Sigmoid colon (tissue), 7 donors: ENCODE data around the gene LRRTM4. TPM values are rescaled to one million over a fixed set of nuclear protein-coding genes. Genes with fewer than 3 reads are reported as not detected.

Experiments
- DNase-seq: peaks from one replicate; pipeline ENCODE4 v3.0.0-alpha.2; 2019
- H3K27ac ChIP-seq, 4 donors: fragments of 200-600 bp; sonication (generic); one replicate each; pipeline ENCODE4 v1.5.1; 2016 to 2019; ENCODE audit warnings: mild to moderate bottlenecking in 1 of 4
- H3K27me3 ChIP-seq, 3 donors: fragments of 200-600 bp; sonication (generic); one replicate each; pipeline ENCODE4 v1.5.1; 2019; ENCODE audit warnings: mild to moderate bottlenecking in 1 of 3
- H3K36me3 ChIP-seq, 4 donors: fragments of 200-600 bp; sonication (generic); one replicate each; pipeline ENCODE4 v1.5.1; 2016 to 2019
- H3K4me1 ChIP-seq, 4 donors: fragments of 200-600 bp; sonication (generic); one replicate each; pipeline ENCODE4 v1.5.1; 2017 to 2019
- H3K4me3 ChIP-seq, 4 donors: fragments of 200-600 bp; sonication (generic); one replicate each; pipeline ENCODE4 v1.5.1; 2017 to 2019; ENCODE audit warnings: mild to moderate bottlenecking in 2 of 4, moderate library complexity in 1 of 4
- H3K9me3 ChIP-seq, 4 donors: fragments of 200-600 bp in 3 of 4; sonication (generic) in 3 of 4; one replicate each; pipeline versions ENCODE4 v1.5.1 to v1.6.1; 2013 to 2019
- EP300 ChIP-seq, 4 donors: sonication (generic); formaldehyde crosslinking; IDR thresholded peaks; one replicate each; pipeline ENCODE4 v1.6.1; 2017; ENCODE audit warnings: antibody characterized with exemption in 4 of 4
- POLR2A ChIP-seq, 2 donors: fragments of 450-650 bp; IDR thresholded peaks; one replicate each; pipeline ENCODE4 v1.6.1; 2016; ENCODE audit warnings: antibody characterized with exemption in 2 of 2, mild to moderate bottlenecking in 2 of 2, moderate library complexity in 2 of 2
- POLR2AphosphoS5 ChIP-seq, 4 donors: sonication (generic); formaldehyde crosslinking; IDR thresholded peaks; one replicate each; pipeline ENCODE4 v1.6.1; 2017; ENCODE audit warnings: antibody characterized with exemption in 4 of 4
- WGBS, 2 donors: extraction: QIAGEN DNeasy Blood & Tissue Kit; methylation state at CpG; one replicate each; pipeline ENCODE4 v1.1.7; 2013; 5-methylcytosine and 5-hydroxymethylcytosine counted together
- intact Hi-C: fragments of 100-400 bp; cut with DNase I; formaldehyde crosslinking; loops from one replicate; pipeline ENCODE4 v1.15.1; 2023
- polyA plus RNA-seq, 3 donors: library from polyadenylated mRNA; stranded (reverse); fragments of 200-250 nt; gene quantifications; one replicate each; pipeline ENCODE4 v1.2.3, GENCODE V29; 2013
- total RNA-seq, 4 donors: library from RNA; depleted of rRNA; stranded (reverse); fragments of >200 nt; gene quantifications; one replicate each; pipeline ENCODE4 v1.1.0, GENCODE V29; 2016
- TF ChIP-seq, protein P1 (sequence below), 4 experiments: fragments of 450-650 bp in 3 of 4; fragments of 200-600 bp in 1 of 4; IDR thresholded peaks; one replicate each; pipeline ENCODE4 v1.5.1; 2016 to 2019; ENCODE audit warnings: antibody characterized with exemption in 4 of 4, mild to moderate bottlenecking in 3 of 4, moderate library complexity in 2 of 4
- donor health status: healthy with polysubstance abuse.
- donor health status: Bipolar disorder and iron deficiency.
- donor health status: healthy.

The LRRTM4 gene
- total and polyA plus RNA-seq, 7 donors: 0.17 to 1.1 (median 0.55) TPM; not detected in 2

- DNase-seq: no peak
- intact Hi-C loops: no loop called here
- H3K27ac ChIP-seq: no peak overlapping the region
- no peaks in the 10 kb centered on the region for H3K9me3 ChIP-seq
- H3K36me3 ChIP-seq: no peaks in the 10 kb centered on the region
- WGBS, 2 donors: 17 to 34% methylated on average over 9 of the region's 9 CpGs
- TF ChIP-seq EP300 (IDR thresholded peaks at IDR 0.05) (no peak), POLR2A (IDR thresholded peaks at IDR 0.05) (no peak), POLR2AphosphoS5 (IDR thresholded peaks at IDR 0.05) (no peak)
- TF ChIP-seq, protein P1, sequence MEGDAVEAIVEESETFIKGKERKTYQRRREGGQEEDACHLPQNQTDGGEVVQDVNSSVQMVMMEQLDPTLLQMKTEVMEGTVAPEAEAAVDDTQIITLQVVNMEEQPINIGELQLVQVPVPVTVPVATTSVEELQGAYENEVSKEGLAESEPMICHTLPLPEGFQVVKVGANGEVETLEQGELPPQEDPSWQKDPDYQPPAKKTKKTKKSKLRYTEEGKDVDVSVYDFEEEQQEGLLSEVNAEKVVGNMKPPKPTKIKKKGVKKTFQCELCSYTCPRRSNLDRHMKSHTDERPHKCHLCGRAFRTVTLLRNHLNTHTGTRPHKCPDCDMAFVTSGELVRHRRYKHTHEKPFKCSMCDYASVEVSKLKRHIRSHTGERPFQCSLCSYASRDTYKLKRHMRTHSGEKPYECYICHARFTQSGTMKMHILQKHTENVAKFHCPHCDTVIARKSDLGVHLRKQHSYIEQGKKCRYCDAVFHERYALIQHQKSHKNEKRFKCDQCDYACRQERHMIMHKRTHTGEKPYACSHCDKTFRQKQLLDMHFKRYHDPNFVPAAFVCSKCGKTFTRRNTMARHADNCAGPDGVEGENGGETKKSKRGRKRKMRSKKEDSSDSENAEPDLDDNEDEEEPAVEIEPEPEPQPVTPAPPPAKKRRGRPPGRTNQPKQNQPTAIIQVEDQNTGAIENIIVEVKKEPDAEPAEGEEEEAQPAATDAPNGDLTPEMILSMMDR (IDR thresholded peaks at IDR 0.05): no peak
- peak overlapping the region in 3 of 4 donors; percentile 2 to 13 (median 6) for H3K4me3 ChIP-seq
- H3K4me1 ChIP-seq: peaks cover 0 to 4% (median 0%) of the 10 kb centered on the region in 4 donors
- H3K27me3 ChIP-seq: no peaks in the 10 kb centered on the region
These were observed 1.3 kb downstream of the LRRTM4 start for GRCh38 chr2:77520641-77521547.

GRCh38 chr2:77519888-77520506, 2.2 kb downstream of the LRRTM4 start:
- no peaks in the 10 kb centered on the region for H3K9me3 ChIP-seq
- H3K4me3 ChIP-seq: peak overlapping the region in 3 of 4 donors; percentile 2 to 9 (median 8)
- peaks cover 0 to 4% (median 0%) of the 10 kb centered on the region in 4 donors for H3K4me1 ChIP-seq
- intact Hi-C loops: no loop called here
- no peaks in the 10 kb centered on the region for H3K27me3 ChIP-seq
- 61 to 69% methylated on average over 7 of the region's 7 CpGs for WGBS, 2 donors
- DNase-seq: no peak
- no peak for TF ChIP-seq POLR2AphosphoS5 (IDR thresholded peaks at IDR 0.05)
- no peak for TF ChIP-seq POLR2A (IDR thresholded peaks at IDR 0.05)
- TF ChIP-seq, protein P1 (IDR thresholded peaks at IDR 0.05): no peak
- TF ChIP-seq EP300 (IDR thresholded peaks at IDR 0.05): no peak
- H3K36me3 ChIP-seq: no peaks in the 10 kb centered on the region
- H3K27ac ChIP-seq: peak overlapping the region in 1 of 4 donors; percentile 11

- peak overlapping the region in 2 of 4 donors; percentile 8 to 9 for H3K4me3 ChIP-seq
- intact Hi-C loops: no loop called here
- 91 to 92% methylated on average over 14 of the region's 14 CpGs for WGBS, 2 donors
- TF ChIP-seq EP300 (IDR thresholded peaks at IDR 0.05): no peak
- no peak for TF ChIP-seq POLR2A (IDR thresholded peaks at IDR 0.05)
- TF ChIP-seq POLR2AphosphoS5 (IDR thresholded peaks at IDR 0.05): no peak
- TF ChIP-seq, protein P1 (IDR thresholded peaks at IDR 0.05): no peak
- no peaks in the 10 kb centered on the region for H3K9me3 ChIP-seq
- no peaks in the 10 kb centered on the region for H3K36me3 ChIP-seq
- peaks cover 0 to 4% (median 0%) of the 10 kb centered on the region in 4 donors for H3K4me1 ChIP-seq
- no peaks in the 10 kb centered on the region for H3K27me3 ChIP-seq
- H3K27ac ChIP-seq: peak overlapping the region in 1 of 4 donors; percentile 11
- DNase-seq: no peak
These were observed 2.9 kb downstream of the LRRTM4 start for GRCh38 chr2:77519164-77519887.

DNA sequence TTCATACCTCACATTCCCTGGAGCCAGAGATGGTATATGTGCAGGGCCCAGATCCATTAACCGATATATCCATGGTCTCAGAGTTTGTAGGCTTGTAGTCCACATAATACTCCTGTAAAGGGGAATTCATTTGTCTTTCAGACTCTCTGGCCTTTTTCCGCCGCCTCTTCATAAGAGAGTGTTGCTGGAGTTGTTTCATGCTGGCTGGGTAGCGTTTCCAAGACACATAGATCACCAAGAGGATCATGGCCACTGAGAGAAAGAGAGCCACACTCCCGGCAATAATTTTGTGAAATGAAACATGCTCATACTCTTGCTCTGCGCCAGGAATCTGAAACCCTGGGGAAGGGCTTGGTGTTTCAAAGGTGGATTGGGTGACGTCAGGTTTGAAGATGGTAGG, 3.9 kb downstream of the LRRTM4 start:
- TF ChIP-seq POLR2AphosphoS5 (IDR thresholded peaks at IDR 0.05) (no peak), EP300 (IDR thresholded peaks at IDR 0.05) (no peak), POLR2A (IDR thresholded peaks at IDR 0.05) (no peak)
- TF ChIP-seq, protein P1 (IDR thresholded peaks at IDR 0.05): no peak
- H3K4me1 ChIP-seq: peaks cover 0 to 4% (median 0%) of the 10 kb centered on the region in 4 donors
- WGBS, 2 donors: 88 to 95% methylated on average over 7 of the region's 7 CpGs
- no peaks in the 10 kb centered on the region for H3K27me3 ChIP-seq
- H3K27ac ChIP-seq: no peak overlapping the region
- intact Hi-C loops: no loop called here
- no peaks in the 10 kb centered on the region for H3K36me3 ChIP-seq
- no peak for DNase-seq
- no peaks in the 10 kb centered on the region for H3K9me3 ChIP-seq
- H3K4me3 ChIP-seq: no peak overlapping the region
